ENCODE measurements around the gene C17orf67. TPM values are rescaled to one million over a fixed set of nuclear protein-coding genes. Genes with fewer than 3 reads are reported as not detected.

The C17orf67 gene
- total RNA-seq, 2 donors from 2014 or later: 0.92 to 1.4 TPM

- DNase-seq (no peak), ATAC-seq (no peak)
- intact Hi-C loops (cut with DNase I): no loop called here
Measured at GRCh38 chr17:56752263-56752836, 81.4 kb downstream of the C17orf67 start.

GRCh38 chr17:56751145-56751738 is 82.5 kb downstream of the C17orf67 start:
- ATAC-seq: no peak
- intact Hi-C loops (cut with DNase I): no loop called here
- DNase-seq: no peak

GRCh38 chr17:56744721-56745120 is 89.0 kb downstream of the C17orf67 start:
- DNase-seq: no peak
- intact Hi-C loops (cut with DNase I): no loop called here

GRCh38 chr17:56742601-56743000 is 91.1 kb downstream of the C17orf67 start:
- no peak for DNase-seq
- no peak for ATAC-seq
- intact Hi-C loops (cut with DNase I): no loop called here

More at GRCh38 chr17:56744721-56745120, 89.0 kb downstream of the C17orf67 start:
- ATAC-seq: no peak

Other genes with a start within 250 kb of the C17orf67 start
- under 1 TPM; 0.12 to 0.13 TPM for gene NOG, start 240.2 kb downstream of the C17orf67 start, total RNA-seq
- gene DGKE, start 231 bp upstream of the C17orf67 start, total RNA-seq: 1 to 10 TPM; 4.7 to 7.0 TPM
- gene TRIM25, start 80.1 kb upstream of the C17orf67 start, total RNA-seq: 10 to 100 TPM; 30.0 to 30.3 TPM
- gene COIL, start 127.1 kb upstream of the C17orf67 start, total RNA-seq: 1 to 10 TPM; 9.2 to 9.4 TPM
- gene SCPEP1, start 144.2 kb upstream of the C17orf67 start, total RNA-seq: 10 to 100 TPM; 46.2 to 52.1 TPM